GM19035 (cell line): Measurements from ENCODE around the gene WASHC3.
A peak's percentile ranks its signal among the peaks of the same experiment; 100 is the strongest.
"Not testable (repeated sequence)": the region's sequence is repeated elsewhere in the genome, so short reads cannot be mapped to it uniquely, and the experiment has no call there.

Source experiments
- ATAC-seq: cut with Tn5 transposase; IDR thresholded peaks from one replicate; pipeline ENCODE4 v1.9.1; 2021; ENCODE audit not compliant: unreplicated experiment

Gene WASHC3

DNA sequence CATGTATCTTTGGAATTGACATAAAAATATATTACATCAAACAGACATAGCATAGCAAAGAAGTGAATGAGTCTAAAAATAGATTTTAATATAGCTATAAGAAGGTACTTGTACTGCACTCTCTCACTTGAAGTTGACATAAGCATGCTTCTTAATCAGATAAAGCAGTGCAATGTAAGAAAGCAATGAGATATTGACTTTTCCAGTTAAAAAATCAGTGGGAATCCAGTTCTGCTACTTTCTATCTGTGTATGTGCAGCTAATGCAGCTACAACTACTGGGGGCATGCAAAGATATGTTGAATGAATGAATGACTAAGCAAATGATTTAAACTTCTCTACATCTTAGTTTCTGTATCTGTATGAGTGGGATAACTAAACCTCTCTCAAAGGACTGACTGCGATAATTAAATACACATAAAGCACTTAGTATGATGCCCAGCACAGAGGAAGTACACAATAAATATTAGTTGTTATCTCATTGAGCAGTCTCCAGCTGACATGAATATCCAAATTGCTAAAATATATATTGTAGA is 10.3 kb downstream of the WASHC3 start:
- no peak for ATAC-seq

DNA sequence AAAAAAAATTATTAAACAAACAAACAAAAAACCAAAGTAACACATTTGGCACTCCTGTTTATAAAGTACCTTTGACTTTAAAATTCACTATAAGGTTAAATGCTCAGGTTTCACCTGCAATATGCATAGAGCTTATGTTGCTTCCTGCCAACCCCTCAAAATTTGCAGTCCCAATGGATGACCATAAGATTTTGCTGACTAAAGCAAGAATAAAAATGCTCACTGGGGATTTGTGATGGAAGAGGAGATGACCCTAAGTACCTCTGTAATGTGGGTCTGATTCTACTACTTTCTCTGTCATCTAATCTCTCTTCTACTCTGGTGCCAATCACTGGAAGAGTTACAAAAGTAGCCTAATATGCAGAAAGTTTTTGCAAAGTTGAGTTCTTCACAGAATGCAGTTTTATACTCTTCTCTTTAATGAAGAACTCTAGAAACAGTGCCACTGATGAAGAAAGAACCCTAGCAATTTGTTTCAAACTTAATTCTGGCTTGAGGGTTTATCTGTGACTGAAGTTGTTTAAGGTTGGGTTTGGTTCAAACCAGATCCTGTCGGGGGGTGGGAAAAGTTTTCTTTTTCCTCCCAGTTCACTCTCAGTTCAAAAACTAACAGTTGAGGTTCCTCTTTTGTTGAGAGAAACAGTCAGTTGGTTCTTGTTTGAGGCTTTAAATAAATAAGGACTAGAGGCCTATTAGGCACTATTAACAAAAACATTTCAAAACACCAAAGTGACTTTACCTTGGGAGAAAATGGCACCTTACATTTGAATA is 10.9 kb downstream of the WASHC3 start:
- no peak for ATAC-seq

DNA sequence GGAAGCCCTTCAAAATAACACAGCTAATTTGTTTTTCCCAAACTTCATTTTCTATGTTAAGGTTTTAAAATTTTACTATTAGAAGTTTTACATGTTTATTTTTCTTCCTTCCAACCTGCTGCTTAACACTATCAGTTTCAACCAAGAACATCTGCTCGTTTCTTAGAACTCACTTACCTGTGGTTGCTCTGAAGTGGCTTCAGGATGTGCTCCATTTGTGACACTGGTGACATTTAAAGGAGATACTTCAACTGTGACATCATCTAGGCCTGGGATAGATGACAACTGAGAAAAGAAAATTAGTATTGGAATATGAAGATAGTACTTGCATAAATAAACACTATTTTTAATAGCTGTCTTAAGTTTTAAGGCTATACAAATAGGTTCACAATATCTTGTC is 17.9 kb downstream of the WASHC3 start:
- peak; percentile 77 for ATAC-seq

DNA sequence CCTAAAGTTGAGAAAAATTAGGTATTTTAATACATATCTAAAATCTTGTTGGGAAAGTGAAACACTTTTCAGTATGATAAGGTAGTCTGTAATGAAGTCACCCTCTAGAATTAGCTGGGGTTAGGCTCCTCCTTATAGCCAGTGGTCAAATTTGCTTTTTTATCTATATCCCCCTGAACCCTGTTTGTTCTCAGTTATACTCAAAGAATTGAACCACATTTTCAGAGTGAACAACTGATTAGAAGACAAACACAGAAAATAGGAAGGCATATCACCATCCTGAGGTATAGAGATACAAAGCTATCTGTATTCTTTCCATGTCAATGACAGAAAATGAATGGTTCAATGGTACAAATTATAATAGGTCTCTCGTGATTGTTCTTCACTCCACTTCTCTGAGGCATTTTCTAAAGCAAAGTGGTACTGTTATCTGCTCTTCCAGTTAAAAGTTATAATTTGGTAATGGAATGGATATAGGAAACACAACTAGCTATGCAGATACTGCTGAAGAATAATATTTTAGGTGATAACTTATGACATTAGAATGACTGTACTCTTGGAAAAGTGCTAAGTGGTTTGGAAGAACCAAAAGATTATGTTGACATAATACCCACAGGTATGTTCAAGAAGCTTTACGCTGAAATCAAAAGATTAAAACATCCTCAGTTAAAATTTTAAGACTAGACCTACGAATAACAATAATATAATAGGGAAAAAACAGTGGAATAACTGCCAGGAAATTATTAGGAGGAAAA is 27.6 kb downstream of the WASHC3 start:
- ATAC-seq: no peak

DNA sequence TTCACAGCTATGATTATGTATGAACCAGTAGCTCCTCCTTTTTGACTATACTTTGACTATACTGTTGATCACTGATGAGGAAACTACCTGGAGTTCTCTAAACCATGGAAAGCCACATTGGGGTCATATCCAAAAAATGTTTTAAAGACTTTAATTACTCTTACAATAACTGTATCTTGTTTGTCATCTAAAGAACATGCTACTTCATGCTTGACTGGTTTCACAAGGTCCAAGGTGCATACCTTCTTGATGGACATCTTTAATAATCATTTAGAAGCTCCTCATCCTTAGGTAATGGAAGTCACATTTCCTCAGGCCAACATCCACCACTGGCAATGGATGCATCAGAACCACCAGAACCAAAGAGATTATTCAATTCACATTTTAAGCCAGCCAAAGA is 29.9 kb downstream of the WASHC3 start:
- no peak for ATAC-seq

DNA sequence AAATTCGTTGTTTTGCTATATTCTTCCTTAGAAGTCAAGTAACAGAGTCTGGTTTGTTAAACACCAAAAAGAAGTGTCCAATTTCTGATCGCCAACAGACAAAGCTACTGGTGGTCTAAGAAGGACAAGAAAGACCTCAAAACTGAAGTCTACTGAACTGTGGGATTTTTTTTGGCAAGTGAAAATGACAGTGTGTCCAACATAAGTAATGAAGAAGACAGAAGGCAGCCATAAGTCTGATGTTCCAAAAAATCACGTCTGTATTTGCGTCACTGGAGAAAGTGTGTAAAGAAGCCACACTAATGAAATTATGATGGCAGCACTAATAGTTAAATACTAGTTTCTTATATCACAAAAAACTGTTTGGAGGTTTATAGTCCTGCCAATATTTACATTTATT is 32.6 kb downstream of the WASHC3 start:
- ATAC-seq: no peak

DNA sequence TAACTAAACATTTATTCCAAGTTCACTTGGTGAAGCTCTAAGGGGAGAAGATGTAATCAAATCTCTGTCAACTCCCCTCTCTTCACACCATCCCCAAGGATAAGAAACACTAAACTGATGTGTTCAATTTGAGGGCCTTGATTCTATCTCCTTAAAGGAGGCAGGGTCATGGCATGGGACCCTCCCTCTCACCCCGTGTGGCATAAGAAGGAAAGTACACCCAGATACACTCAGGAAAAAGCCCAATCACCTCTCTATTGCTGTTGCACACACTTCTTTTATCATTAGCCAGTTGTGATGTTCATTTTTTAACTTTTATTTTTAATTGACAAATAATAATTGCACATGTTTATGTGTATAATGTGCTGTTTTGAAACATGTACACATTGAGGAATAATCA is 35.1 kb downstream of the WASHC3 start:
- no peak for ATAC-seq

DNA sequence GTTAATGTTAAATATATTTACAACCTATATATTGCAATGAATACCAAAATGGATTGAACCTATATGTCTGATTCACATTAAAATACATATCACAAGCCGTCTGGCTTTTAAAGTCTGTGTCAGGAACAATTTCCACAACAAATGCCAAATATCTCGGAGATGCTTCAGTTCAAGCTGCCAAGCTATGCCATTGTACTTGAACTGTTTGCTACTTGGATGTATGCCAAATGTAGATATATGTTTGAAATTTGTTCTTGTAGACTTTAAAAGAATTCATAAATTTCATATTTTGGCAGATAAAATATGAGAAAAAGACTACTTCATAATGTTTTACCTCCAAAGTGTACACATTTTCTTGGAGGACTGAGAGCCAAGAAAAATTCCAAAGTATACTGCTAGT is 37.0 kb downstream of the WASHC3 start:
- no peak for ATAC-seq

DNA sequence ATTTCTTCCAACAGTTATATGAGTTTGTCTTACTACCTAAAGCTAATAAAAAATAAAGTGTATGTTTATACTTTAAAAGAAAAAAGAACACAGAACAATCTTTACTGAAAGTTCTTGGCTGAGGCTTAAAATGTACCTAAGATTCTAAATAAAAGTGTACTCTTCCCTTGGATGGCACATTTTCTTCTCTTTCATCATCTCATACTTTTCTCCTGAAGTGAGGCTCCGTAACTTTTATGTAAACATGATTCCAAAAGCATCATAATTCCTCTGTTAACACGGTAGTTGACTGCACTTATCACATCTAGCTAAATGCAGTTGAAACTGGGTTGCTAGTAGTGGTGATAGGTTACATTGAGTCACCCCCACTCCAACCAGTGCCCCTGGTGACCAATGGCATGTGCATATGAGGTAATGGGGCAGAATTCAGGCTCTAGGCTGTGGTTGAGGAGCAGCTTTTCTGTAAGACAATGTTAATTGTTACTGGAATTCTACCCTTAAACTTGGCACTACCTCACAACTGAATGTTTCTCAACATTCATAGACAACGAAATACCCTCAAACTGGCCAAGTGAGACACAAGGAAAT is 38.4 kb downstream of the WASHC3 start:
- ATAC-seq: no peak

DNA sequence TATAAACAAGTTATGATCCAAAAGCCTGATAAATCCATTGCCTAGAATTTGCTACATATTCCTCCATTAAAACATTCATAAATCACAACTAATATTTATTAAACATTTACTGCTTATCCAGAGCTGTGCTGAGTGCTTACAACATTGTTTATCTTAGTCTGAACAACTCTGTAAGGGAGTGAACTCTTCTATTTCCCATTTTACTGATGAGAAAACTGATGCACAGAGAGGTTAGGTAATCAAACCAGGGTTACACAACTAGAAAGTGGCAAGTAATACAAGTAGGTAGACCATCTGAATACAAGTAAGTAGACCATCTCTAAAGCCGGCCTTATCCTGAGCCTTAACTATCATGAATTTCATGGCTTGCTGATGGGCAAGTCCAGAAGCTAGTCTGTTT is 39.5 kb downstream of the WASHC3 start:
- ATAC-seq: no peak

DNA sequence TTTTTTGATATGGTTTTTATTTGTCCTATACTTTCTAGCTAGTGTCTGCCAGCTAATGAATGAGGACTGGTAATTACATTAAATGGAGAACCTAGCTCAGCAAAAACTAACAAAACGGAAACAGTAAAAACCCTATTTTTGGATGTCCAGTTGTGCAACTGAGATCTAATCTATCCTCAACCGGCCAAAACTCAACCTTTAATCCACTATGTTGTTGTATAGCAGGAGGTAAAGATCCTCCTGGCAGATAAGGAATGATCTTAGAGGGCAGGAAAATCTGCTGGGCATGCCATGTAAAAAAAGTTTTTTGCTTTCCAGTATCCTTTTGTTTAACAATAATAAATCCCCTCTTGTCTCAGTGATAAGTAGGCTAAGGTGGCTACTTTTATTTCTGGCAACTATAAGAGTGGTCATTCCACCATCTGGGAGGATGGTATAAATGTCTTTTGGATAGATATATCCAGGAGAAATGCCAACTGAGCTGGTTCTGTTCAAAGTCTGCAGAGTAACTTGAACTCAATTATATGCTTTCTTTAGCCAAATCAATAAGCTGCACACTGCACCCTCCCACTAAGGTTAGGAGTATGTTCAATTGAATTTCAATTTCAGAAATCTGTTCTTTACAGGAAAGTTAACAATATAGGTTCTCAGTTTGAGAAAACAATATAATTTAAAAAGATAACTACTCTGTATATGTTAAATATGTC is 40.1 kb downstream of the WASHC3 start:
- no peak for ATAC-seq

DNA sequence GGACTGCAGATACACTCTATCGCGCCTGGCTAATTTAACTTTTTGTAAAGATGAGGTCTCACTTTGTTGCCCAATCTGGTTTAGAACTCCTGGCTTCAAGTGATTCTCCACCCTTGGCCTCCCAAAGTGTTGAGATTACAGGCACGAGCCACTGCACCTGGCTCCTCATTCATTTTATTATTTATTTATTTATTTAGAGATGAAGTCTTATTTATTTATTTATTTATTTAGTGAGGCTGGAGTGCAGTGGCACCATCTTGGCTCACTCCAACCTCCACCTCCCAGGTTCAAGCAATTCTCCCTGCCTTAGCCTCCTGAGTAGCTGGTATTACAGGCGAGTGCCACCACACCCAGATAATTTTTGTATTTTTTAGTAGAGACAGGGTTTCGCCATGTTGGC is 43.2 kb downstream of the WASHC3 start:
- ATAC-seq: not testable (repeated sequence)

DNA sequence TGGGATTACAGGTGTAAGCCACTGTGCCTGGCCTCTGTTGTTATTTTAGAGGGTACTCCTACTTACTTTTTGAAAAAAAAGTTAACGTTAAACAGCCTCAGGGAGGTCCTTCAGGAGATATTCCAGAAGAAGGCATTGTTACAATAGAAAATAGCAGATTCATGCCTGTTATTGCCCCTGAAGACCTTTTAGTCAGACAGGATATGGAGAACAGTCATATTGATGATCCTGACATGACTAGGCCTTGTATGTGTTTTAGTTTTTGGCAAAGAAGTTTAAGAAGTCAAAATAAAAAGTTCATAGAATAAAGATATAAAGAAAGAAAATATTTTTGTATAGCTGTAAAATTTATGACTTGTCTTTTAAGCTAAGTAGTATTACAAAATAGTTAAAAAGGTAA is 45.3 kb downstream of the WASHC3 start:
- ATAC-seq: no peak

DNA sequence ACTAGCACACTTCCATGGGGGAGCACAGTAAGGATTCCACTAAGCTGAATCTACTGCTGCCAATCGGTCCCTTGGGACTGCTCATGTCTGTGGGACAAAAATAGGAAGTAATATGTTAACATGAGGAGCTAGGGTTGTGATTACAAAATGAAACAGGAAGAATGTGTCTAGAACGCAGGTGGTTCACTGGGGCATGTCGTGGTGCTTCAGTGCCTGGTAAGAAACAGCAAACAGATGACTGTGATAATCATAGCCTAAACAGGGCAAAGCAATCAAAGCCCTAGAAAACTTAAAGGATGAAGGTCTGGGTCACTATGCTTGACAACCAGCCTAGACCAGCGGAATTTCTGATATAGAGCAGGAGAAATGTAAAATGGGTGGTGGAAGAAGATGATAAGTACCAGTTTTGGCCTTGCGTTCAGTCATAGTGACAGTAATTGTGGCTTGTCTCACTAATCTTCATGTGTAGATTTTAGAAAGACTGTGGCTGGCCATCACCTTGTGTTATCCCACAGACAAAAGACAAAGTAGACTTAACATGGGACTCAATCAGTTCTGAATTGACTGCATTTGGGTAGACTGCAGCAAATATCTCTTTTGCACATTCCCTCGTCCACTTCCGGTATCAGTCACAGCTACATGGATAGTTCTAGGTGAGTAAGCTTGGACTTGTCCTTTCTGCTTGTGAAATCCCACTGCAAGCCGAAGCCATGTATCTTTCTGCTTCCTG is 51.4 kb downstream of the WASHC3 start:
- peak; percentile 92 for ATAC-seq

DNA sequence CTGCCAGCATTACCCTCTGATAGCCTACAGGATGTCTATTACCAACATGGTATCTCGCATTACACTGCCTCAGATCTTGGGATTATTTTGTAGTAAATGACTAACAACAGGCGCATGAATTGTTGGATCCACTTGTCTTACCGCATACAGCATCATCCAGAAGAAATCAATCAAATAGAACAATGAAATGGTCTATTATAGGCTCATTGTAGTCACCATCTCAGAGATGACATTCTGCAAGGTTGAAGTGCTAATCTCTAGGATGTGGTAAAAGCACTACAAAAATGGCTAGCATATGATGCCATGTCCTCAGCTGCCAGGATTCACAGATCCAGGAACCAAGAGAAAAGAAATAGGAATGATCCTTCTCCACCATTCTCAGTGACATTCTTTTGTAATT is 52.0 kb downstream of the WASHC3 start:
- no peak for ATAC-seq

DNA sequence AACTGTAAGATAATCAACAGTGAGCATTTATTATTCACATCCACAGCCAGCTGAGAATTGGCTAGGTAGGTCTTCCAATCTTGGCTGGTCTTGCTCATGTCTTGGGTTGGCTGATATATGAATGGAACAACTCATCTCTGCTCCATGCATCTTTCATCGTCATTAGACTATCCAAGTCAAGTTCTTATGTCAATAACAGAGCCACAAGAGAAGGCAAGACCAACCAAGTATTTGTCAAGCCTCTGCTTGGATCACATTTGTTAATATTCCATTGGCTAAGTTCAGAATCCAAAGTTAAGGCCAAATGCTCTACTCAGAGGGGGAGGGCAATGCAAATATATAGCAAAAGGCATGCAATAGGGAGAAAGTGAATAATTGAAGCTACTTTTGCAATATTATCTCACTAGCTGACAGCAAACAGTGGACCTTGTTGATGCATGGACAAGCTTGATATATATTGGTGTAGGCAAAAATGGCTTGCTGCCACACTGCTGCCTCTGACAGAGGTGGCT is 53.1 kb downstream of the WASHC3 start:
- ATAC-seq: no peak

DNA sequence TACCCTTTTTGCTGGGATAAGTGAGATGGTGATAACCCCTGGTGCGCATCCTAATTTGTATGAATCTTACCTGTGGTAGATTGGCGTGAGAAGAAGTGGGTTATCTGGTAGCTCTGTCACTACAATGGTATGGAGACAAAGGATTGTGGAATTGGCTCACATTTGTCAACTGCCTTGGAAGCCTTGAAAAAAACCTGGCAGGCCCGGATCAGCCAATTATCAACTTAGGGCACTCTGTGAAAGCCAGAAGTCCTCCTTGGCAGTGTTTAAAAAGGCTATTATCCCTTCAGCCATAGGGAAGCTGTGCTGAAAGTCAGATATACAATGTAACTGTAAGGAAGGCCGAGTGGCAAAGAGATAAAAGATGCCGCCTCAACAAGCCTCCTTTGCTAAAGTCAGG is 56.5 kb downstream of the WASHC3 start:
- ATAC-seq: no peak

DNA sequence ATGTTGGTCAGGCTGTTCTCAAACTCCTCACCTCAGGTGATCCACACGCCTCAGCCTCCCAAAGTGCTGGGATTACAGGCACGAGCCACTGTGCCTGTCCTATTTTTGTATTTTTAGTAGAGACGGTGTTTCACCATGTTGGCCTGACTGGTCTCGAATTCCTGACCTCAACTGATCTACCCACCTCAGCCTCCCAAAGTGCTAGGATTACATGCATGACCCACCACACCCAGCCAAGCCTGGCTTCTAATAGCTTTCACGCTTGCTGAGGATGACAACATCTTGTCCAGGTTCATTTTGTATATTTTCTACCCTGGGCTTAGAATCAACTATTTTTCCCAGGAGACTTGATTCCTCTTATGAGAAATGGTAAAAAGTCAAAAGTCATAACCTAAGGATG is 64.7 kb downstream of the WASHC3 start:
- ATAC-seq: no peak

DNA sequence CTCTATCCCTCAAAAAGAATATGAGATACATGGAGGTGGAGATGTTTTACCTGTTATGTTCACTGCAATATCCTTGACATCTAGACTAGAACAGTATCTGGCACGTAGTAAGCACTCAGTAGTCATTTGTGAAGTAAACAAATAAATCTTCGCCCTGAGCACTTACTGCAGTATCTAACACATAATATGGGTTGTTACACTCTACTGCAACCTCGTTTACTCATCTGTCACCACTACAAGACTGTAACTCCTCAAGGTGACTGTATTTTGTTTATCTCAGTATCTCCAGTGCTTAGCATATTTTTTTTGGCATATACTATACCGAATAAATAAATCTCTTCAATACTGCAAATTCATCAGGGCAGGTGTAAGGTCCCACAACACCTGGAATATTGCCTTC is 66.1 kb downstream of the WASHC3 start:
- no peak for ATAC-seq

DNA sequence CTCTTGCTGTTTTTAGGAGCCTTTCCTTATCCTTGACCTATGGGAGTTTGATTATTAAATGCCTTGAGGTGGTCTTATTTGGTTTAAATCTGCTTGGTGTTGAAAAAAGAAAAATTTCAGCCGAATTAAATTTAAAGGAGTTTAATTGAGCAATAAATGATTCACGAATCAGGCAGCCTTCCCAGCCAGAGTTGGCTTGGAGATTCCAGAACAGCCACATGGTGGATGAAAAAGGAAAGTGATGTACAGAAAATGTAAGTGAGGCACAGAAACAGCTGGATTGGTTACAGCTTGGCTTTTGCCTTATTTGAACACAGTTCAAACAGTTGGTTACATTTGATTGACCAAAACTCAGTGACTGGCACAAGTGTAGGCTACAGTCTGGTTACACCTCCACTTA is 69.7 kb downstream of the WASHC3 start:
- ATAC-seq: no peak
